H9 (cell line): ENCODE results near the gene VEGFA. TPM values are rescaled to one million over a fixed set of nuclear protein-coding genes. Genes with fewer than 3 reads are reported as not detected.

Experiments
- DNase-seq: peaks from one replicate; pipeline ENCODE4 v3.0.0-alpha.2; 2017
- H2AFZ ChIP-seq: one replicate; pipeline ENCODE4 v1.6.1; 2013; ENCODE audit warnings: mild to moderate bottlenecking, low read length, control low read depth, moderate library complexity
- H2AK5ac ChIP-seq: 2 replicates; pipeline ENCODE4 v1.6.1; 2013; ENCODE audit warnings: low read length, control low read depth, mixed read lengths; ENCODE audit not compliant: insufficient read length
- H2BK120ac ChIP-seq: one replicate; pipeline ENCODE4 v1.6.1; 2013; ENCODE audit warnings: low read depth, mild to moderate bottlenecking, low read length, control low read depth, inconsistent platforms; ENCODE audit not compliant: poor library complexity, severe bottlenecking
- H2BK12ac ChIP-seq: 2 replicates; pipeline ENCODE4 v1.6.1; 2013; ENCODE audit warnings: low read length, control low read depth, mixed read lengths, low read depth; ENCODE audit not compliant: insufficient read length
- H2BK15ac ChIP-seq: 2 replicates; pipeline ENCODE4 v1.6.1; 2013; ENCODE audit warnings: low read depth, low read length, control low read depth
- H2BK20ac ChIP-seq: one replicate; pipeline ENCODE4 v1.6.1; 2013; ENCODE audit warnings: low read depth, mild to moderate bottlenecking, low read length, control low read depth, inconsistent platforms; ENCODE audit not compliant: poor library complexity, severe bottlenecking
- H2BK5ac ChIP-seq: 2 replicates; pipeline ENCODE4 v1.6.1; 2013; ENCODE audit warnings: low read length, control low read depth, mixed read lengths; ENCODE audit not compliant: insufficient read length
- H3K14ac ChIP-seq: 2 replicates; pipeline ENCODE4 v1.6.1; 2013; ENCODE audit warnings: low read length, control low read depth; ENCODE audit not compliant: insufficient read depth
- H3K18ac ChIP-seq: 2 replicates; pipeline ENCODE4 v1.6.1; 2013; ENCODE audit warnings: low read depth, mild to moderate bottlenecking, mixed read lengths, low read length, control low read depth; ENCODE audit not compliant: insufficient read length
- H3K23ac ChIP-seq: 2 replicates; pipeline ENCODE4 v1.6.1; 2013; ENCODE audit warnings: low read length, control low read depth, mixed read lengths, low read depth; ENCODE audit not compliant: insufficient read length
- H3K23me2 ChIP-seq: 2 replicates; pipeline ENCODE4 v1.6.1; 2013; ENCODE audit warnings: low read depth, mild to moderate bottlenecking, mixed read lengths, low read length, control low read depth; ENCODE audit not compliant: insufficient read length, poor library complexity, severe bottlenecking
- H3K27ac ChIP-seq: 2 replicates; pipeline ENCODE4 v1.5.1; 2013; ENCODE audit warnings: low read length, control low read depth, mixed read lengths, low read depth; ENCODE audit not compliant: insufficient read length
- H3K27me3 ChIP-seq: 2 replicates; pipeline ENCODE4 v1.6.1; 2013; ENCODE audit warnings: low read length, control low read depth, inconsistent platforms; ENCODE audit not compliant: insufficient read depth
- H3K4ac ChIP-seq: 2 replicates; pipeline ENCODE4 v1.6.1; 2013; ENCODE audit warnings: low read depth, mild to moderate bottlenecking, control low read depth, inconsistent platforms, low read length, moderate library complexity
- H3K4me1 ChIP-seq: 2 replicates; pipeline ENCODE4 v1.6.1; 2013; ENCODE audit warnings: low read length, control low read depth, inconsistent platforms; ENCODE audit not compliant: insufficient read depth
- H3K4me2 ChIP-seq: 2 replicates; pipeline ENCODE4 v1.6.1; 2013; ENCODE audit warnings: low read length, control low read depth, mixed read lengths; ENCODE audit not compliant: insufficient read length, insufficient read depth
- H3K56ac ChIP-seq: 2 replicates; pipeline ENCODE4 v1.6.1; 2013; ENCODE audit warnings: low read depth, mild to moderate bottlenecking, mixed read lengths, low read length, control low read depth; ENCODE audit not compliant: insufficient read length
- H3K79me1 ChIP-seq: 2 replicates; pipeline ENCODE4 v1.6.1; 2013; ENCODE audit warnings: low read depth, mild to moderate bottlenecking, moderate library complexity, low read length, control low read depth, inconsistent platforms; ENCODE audit not compliant: insufficient read depth, poor library complexity, severe bottlenecking
- H3K79me2 ChIP-seq: 2 replicates; pipeline ENCODE4 v1.6.1; 2013; ENCODE audit warnings: low read length, control low read depth, inconsistent platforms; ENCODE audit not compliant: insufficient read depth
- H3K9ac ChIP-seq: 2 replicates; pipeline ENCODE4 v1.6.1; 2013; ENCODE audit warnings: low read length, control low read depth, mixed read lengths; ENCODE audit not compliant: insufficient read length; ENCODE audit errors: extremely low read depth
- H3K9me3 ChIP-seq: one replicate; pipeline ENCODE4 v1.6.1; 2013; ENCODE audit warnings: low read depth, low read length, inconsistent platforms; ENCODE audit not compliant: control insufficient read depth
- H3T11ph ChIP-seq: one replicate; pipeline ENCODE4 v1.6.1; 2013; ENCODE audit warnings: mild to moderate bottlenecking, low read length, control low read depth, inconsistent platforms
- H4K20me1 ChIP-seq: one replicate; pipeline ENCODE4 v1.6.1; 2013; ENCODE audit not compliant: control insufficient read depth, insufficient read length, insufficient read depth
- H4K5ac ChIP-seq: 2 replicates; pipeline ENCODE4 v1.6.1; 2013; ENCODE audit warnings: low read depth, mild to moderate bottlenecking, mixed read lengths, low read length, control low read depth; ENCODE audit not compliant: insufficient read length
- H4K8ac ChIP-seq: replicated peaks from 2 replicates; pipeline ENCODE4 v1.6.1; 2013; ENCODE audit warnings: low read length, control low read depth, mixed read lengths, low read depth; ENCODE audit not compliant: insufficient read length
- H4K91ac ChIP-seq: 2 replicates; pipeline ENCODE4 v1.6.1; 2013; ENCODE audit warnings: low read depth, mild to moderate bottlenecking, moderate library complexity, mixed read lengths, low read length, control low read depth; ENCODE audit not compliant: insufficient read length
- H3K27ac Mint-ChIP-seq, 3 experiments: 2 replicates in 2 of 3; 3 replicates in 1 of 3; pipeline ENCODE4 v1.8.0; 2020 to 2021; ENCODE audit warnings: mixed read lengths in 3 of 3, mild to moderate bottlenecking in 1 of 3, moderate library complexity in 1 of 3
- H3K27me3 Mint-ChIP-seq: 2 replicates; pipeline ENCODE4 v1.8.0; 2021; ENCODE audit warnings: low read depth, mild to moderate bottlenecking, moderate library complexity, mixed read lengths
- H3K36me3 Mint-ChIP-seq, 3 experiments: 2 replicates in 2 of 3; 3 replicates in 1 of 3; pipeline ENCODE4 v1.8.0; 2020 to 2021; ENCODE audit warnings: low read depth in 3 of 3, mixed read lengths in 3 of 3; ENCODE audit not compliant: insufficient read depth in 1 of 3
- H3K4me1 Mint-ChIP-seq, 2 experiments: 2 replicates each; pipeline ENCODE4 v1.8.0; 2020; ENCODE audit warnings: mixed read lengths in 2 of 2
- H3K4me3 Mint-ChIP-seq, 2 experiments: 2 replicates in 1 of 2; 3 replicates in 1 of 2; pipeline ENCODE4 v1.8.0; 2020 to 2021; ENCODE audit warnings: mild to moderate bottlenecking in 2 of 2, mixed read lengths in 2 of 2, moderate library complexity in 1 of 2
- H3K9me3 Mint-ChIP-seq, 2 experiments: 2 replicates in 1 of 2; 3 replicates in 1 of 2; pipeline ENCODE4 v1.8.0; 2020; ENCODE audit warnings: mild to moderate bottlenecking in 2 of 2, mixed read lengths in 2 of 2, moderate library complexity in 1 of 2
- WGBS: extraction: QIAGEN DNeasy Blood & Tissue Kit; methylation state at CpG from one replicate; pipeline ENCODE4 v1.1.7; 2013; ENCODE audit warnings: missing lambda C conversion rate, low lambda C conversion rate, mixed read lengths; ENCODE audit not compliant: insufficient read length; ENCODE audit errors: extremely low coverage; 5-methylcytosine and 5-hydroxymethylcytosine counted together
- total RNA-seq: library from RNA; stranded (reverse); gene quantifications from 2 replicates; pipeline ENCODE4 v1.2.1, GENCODE V29; 2021
- TF ChIP-seq, protein P1 (sequence below): fragments of 200-600 bp; sonication (generic); conservative IDR thresholded peaks from 3 replicates; pipeline ENCODE4 v1.8.0; 2021; ENCODE audit warnings: antibody characterized with exemption, mild to moderate bottlenecking

The VEGFA gene
- total RNA-seq, 1 experiment from 2014 or later: 47.9 TPM

DNA sequence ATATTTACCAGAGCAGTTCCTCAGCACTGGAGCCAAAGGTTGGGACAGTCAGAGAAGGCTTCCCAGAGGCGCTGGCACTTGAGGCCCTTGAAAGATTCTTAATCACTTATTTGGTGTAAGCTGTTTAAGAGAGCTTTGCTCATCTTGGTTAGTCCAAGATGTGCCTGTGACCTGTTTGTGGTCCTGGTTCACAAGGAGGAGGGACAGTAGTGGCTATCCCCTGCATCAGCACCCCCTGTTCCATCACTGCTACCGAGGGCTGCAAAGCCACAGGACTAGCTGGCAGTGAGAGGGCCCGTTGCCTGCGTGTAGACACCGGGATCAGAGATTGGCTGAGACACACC, 35.7 kb downstream of the VEGFA start:
- Histone ChIP-seq H3T11ph (no peak overlapping the region), H3K9ac (no peak overlapping the region), H2AK5ac (no peak overlapping the region), H3K56ac (no peak overlapping the region), H4K91ac (no peak overlapping the region), H2BK120ac (no peak overlapping the region), H2BK12ac (no peak overlapping the region), H2BK5ac (no peak overlapping the region), H2BK15ac (no peak overlapping the region), H3K9me3 (no peaks in the 10 kb centered on the region), H3K4ac (no peak overlapping the region), H4K5ac (no peak overlapping the region), H3K23ac (no peak overlapping the region), H4K8ac (no peak overlapping the region), H3K4me2 (no peak overlapping the region), H3K79me1 (no peaks in the 10 kb centered on the region), H3K27ac (no peak overlapping the region), H2BK20ac (no peak overlapping the region), H3K4me1 (no peaks in the 10 kb centered on the region), H4K20me1 (no peaks in the 10 kb centered on the region), H3K14ac (no peak overlapping the region), H3K23me2 (no peaks in the 10 kb centered on the region), H3K79me2 (no peaks in the 10 kb centered on the region), H3K18ac (no peak overlapping the region), H3K27me3 (0 out of 2 replicates have a peak, but pooled peaks cover 2% of the 10 kb centered on the region), H2AFZ (no peak overlapping the region)
- Mint-ChIP-seq H3K27me3 (peaks cover 1% of the 10 kb centered on the region), H3K4me1 (peaks cover 5 to 8% of the 10 kb centered on the region in 2 experiments), H3K36me3 (no peaks in the 10 kb centered on the region), H3K9me3 (no peaks in the 10 kb centered on the region), H3K27ac (no peak overlapping the region), H3K4me3 (no peak overlapping the region)
- DNase-seq: no peak
- no CpG with 5 or more reads among the region's 5 CpGs for WGBS
- TF ChIP-seq, protein P1, sequence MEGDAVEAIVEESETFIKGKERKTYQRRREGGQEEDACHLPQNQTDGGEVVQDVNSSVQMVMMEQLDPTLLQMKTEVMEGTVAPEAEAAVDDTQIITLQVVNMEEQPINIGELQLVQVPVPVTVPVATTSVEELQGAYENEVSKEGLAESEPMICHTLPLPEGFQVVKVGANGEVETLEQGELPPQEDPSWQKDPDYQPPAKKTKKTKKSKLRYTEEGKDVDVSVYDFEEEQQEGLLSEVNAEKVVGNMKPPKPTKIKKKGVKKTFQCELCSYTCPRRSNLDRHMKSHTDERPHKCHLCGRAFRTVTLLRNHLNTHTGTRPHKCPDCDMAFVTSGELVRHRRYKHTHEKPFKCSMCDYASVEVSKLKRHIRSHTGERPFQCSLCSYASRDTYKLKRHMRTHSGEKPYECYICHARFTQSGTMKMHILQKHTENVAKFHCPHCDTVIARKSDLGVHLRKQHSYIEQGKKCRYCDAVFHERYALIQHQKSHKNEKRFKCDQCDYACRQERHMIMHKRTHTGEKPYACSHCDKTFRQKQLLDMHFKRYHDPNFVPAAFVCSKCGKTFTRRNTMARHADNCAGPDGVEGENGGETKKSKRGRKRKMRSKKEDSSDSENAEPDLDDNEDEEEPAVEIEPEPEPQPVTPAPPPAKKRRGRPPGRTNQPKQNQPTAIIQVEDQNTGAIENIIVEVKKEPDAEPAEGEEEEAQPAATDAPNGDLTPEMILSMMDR: no peak
